Activated naive CD4-positive, alpha-beta T cell treated with Interleukin-2 at 50 U/mL for 16 hours (primary cell): ENCODE data around the gene OR4K15.
"Not testable (repeated sequence)": the region's sequence is repeated elsewhere in the genome, so short reads cannot be mapped to it uniquely, and the experiment has no call there.

Experiments used
- DNase-seq: peaks from one replicate; pipeline ENCODE4 v3.0.0-alpha.2; 2020

The OR4K15 gene

GRCh38 chr14:19975291-19975690, at the start of gene OR4K15:
Gene OR4K15 (plus strand): TSS chr14:19975591. CDS start chr14:19975591, 0 bp downstream.
- no peak for DNase-seq

- no peak for DNase-seq
Observed at GRCh38 chr14:19930617-19931016, 44.8 kb upstream of the OR4K15 start, which contains the start of gene OR4K1. Gene OR4K1 (plus strand): TSS chr14:19930917. CDS start chr14:19935667, 4,750 bp downstream.

GRCh38 chr14:19941668-19942067, 33.7 kb upstream of the OR4K15 start:
- no peak for DNase-seq

- no peak for DNase-seq
Observed at GRCh38 chr14:19947413-19948090, 27.8 kb upstream of the OR4K15 start.

GRCh38 chr14:19949218-19949617, 26.2 kb upstream of the OR4K15 start:
- no peak for DNase-seq

GRCh38 chr14:19969735-19970134, 5.7 kb upstream of the OR4K15 start:
- not testable (repeated sequence) for DNase-seq

- DNase-seq: no peak
Observed at GRCh38 chr14:19974844-19975243, 547 bp upstream of the OR4K15 start.

GRCh38 chr14:19993438-19993837, 18.0 kb downstream of the OR4K15 start:
- DNase-seq: no peak

GRCh38 chr14:20001863-20002262, 26.5 kb downstream of the OR4K15 start, which contains the start of gene OR4Q2:
Gene OR4Q2 (plus strand): TSS chr14:20002163.
- no peak for DNase-seq

- no peak for DNase-seq
Observed at GRCh38 chr14:20002319-20002718, 26.9 kb downstream of the OR4K15 start.

- no peak for DNase-seq
Observed at GRCh38 chr14:20008156-20008555, 32.8 kb downstream of the OR4K15 start.

GRCh38 chr14:20019257-20019865, 44.0 kb downstream of the OR4K15 start, which contains the start of gene OR4K14:
Gene OR4K14 (minus strand): TSS chr14:20019307. CDS start chr14:20015193, 4,114 bp downstream.
- DNase-seq: no peak
